ENCODE results near the gene S100A16.

Gene S100A16

DNA sequence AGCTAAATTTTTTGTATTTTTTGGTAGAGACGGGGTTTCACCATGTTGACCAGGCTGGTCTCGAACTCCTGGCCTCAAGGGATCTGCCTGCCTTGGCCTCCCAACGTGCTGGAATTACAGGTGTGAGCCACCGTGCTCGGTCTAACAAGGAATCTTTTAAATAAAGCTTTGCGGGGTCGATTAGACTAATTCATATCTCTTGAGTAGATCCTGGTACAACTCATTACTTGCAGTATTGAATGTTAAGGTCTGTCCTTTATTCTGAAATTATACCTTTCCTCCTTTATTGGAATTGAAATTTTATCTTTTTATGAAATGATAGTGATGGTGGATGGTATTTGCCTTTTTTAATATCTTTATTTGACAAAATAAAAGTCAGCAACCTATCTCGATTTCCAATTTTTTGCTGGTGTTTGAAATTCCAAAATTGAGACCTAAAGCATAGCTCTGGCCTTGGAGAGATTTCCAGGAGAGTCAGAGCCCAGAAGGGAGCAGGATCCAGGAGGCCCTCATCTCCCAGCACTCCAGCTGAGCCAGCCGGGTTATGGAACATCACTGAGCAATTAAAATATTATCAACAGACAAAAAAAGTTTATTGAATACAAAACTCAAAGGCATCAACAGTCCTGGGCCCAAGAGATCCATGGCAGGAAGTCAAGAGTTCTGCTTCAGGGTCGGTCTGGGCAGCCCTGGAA, 52.0 kb downstream of the S100A16 start:
- no peak for DNase-seq

GRCh38 chr1:153560241-153560640, 52.7 kb downstream of the S100A16 start:
- DNase-seq = no peak

GRCh38 chr1:153557877-153558276, 55.1 kb downstream of the S100A16 start:
- no peak for DNase-seq

Data from NCI-H1092 treated with DMSO at 0.1 percent for 48 hours (cell line).